ENCODE data around the gene SRSF7.

Gene SRSF7

DNA sequence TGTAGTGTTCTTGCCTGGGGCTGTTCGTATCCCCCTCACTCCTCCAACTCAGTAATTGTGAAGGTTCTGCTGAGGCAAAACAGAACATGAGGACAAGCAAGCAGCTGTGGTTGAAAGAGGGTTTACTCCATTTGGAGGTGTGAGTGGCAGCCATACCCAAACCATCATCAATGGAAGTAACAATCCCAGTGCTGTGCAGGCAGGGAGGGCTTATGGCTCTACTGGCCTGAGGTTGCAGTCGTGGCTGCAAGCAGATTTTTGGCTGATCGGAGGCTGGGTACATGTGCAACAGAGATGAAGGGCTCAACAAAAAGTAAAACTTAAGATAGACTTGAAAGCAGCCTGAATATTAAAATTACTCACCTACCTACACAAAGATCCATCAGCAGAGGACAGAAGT is 13.2 kb downstream of the SRSF7 start:
- TF ChIP-seq SIN3A (IDR thresholded peaks at IDR 0.05; ENCODE audit: borderline replicate concordance, insufficient read depth, low read length) (no peak), TAF1 (IDR thresholded peaks at IDR 0.05; ENCODE audit: borderline replicate concordance, insufficient read depth, low read length) (no peak), FOXP2 (optimal IDR thresholded peaks at IDR 0.05; ENCODE audit: borderline replicate concordance, extremely low read depth, extremely low read length, insufficient read depth) (no peak), POLR2AphosphoS5 (IDR thresholded peaks at IDR 0.05; ENCODE audit: low read depth, low read length) (no peak)
- TF ChIP-seq, protein P1, sequence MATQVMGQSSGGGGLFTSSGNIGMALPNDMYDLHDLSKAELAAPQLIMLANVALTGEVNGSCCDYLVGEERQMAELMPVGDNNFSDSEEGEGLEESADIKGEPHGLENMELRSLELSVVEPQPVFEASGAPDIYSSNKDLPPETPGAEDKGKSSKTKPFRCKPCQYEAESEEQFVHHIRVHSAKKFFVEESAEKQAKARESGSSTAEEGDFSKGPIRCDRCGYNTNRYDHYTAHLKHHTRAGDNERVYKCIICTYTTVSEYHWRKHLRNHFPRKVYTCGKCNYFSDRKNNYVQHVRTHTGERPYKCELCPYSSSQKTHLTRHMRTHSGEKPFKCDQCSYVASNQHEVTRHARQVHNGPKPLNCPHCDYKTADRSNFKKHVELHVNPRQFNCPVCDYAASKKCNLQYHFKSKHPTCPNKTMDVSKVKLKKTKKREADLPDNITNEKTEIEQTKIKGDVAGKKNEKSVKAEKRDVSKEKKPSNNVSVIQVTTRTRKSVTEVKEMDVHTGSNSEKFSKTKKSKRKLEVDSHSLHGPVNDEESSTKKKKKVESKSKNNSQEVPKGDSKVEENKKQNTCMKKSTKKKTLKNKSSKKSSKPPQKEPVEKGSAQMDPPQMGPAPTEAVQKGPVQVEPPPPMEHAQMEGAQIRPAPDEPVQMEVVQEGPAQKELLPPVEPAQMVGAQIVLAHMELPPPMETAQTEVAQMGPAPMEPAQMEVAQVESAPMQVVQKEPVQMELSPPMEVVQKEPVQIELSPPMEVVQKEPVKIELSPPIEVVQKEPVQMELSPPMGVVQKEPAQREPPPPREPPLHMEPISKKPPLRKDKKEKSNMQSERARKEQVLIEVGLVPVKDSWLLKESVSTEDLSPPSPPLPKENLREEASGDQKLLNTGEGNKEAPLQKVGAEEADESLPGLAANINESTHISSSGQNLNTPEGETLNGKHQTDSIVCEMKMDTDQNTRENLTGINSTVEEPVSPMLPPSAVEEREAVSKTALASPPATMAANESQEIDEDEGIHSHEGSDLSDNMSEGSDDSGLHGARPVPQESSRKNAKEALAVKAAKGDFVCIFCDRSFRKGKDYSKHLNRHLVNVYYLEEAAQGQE (IDR thresholded peaks at IDR 0.05; ENCODE audit: insufficient read depth in 1 of 2, low read depth in 2 of 2, low read length in 2 of 2), result no peak

DNA sequence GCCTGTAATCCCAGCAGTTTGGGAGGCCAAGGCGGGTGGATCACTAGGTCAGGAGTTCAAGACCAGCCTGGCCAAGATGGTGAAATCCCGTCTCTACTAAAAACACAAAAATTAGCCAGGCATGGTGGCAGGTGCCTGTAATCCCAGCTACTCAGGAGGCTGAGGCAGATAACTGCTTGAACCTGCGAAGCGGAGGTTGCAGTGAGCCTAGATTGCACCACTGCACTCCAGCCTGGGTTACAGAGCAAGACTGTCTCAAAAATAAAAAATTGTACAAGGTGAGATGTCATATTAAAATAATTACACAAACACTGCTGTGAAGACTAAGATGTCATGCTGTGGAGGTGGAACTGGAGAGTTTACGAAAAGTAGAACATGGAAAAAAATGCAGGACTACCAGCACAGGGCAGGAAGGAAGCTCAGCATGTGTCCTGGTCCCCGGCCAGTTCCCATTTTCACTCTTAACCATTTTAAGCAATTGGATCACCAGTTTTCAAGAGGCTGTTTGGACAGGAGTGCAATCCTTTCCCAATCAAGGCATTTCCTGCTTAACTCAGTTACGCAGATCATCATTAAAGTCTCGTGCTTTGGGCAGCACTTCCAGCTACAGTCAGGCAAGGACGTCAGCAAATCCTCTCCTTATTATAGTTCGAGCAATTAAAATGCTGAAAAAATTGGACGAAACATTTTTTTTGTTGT is 14.0 kb downstream of the SRSF7 start:
- peak; percentile 46 for TF ChIP-seq POLR2AphosphoS5 (IDR thresholded peaks at IDR 0.05; ENCODE audit: low read depth, low read length)
- 0 out of 2 replicates have a peak, but pooled peaks have one; percentile 34 for TF ChIP-seq SIN3A (IDR thresholded peaks at IDR 0.05; ENCODE audit: borderline replicate concordance, insufficient read depth, low read length)
- TF ChIP-seq FOXP2 (optimal IDR thresholded peaks at IDR 0.05; ENCODE audit: borderline replicate concordance, extremely low read depth, extremely low read length, insufficient read depth), result peak; percentile 24

DNA sequence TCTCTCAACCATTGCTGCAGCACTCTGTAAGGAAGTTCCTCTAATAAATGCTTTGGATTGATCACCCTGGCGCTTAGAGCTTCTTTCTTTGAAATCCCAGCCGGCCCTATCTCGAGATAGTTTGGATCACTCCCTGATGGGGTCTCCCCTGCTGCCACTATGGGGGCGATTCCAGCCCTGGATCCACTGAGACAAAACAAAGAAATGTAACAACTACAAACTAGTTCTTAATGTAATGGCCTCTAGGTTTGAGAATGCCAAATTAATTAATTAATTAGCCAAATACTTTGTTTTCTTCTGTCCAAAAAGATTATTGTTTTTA is 15.2 kb downstream of the SRSF7 start:
- TF ChIP-seq FOXP2 (optimal IDR thresholded peaks at IDR 0.05; ENCODE audit: borderline replicate concordance, extremely low read depth, extremely low read length, insufficient read depth), result no peak
- no peak for TF ChIP-seq SIN3A (IDR thresholded peaks at IDR 0.05; ENCODE audit: borderline replicate concordance, insufficient read depth, low read length)
- TF ChIP-seq, protein P1 (IDR thresholded peaks at IDR 0.05; ENCODE audit: insufficient read depth in 1 of 2, low read depth in 2 of 2, low read length in 2 of 2), result no peak
- no peak for TF ChIP-seq TAF1 (IDR thresholded peaks at IDR 0.05; ENCODE audit: borderline replicate concordance, insufficient read depth, low read length)
- no peak for TF ChIP-seq POLR2AphosphoS5 (IDR thresholded peaks at IDR 0.05; ENCODE audit: low read depth, low read length)

DNA sequence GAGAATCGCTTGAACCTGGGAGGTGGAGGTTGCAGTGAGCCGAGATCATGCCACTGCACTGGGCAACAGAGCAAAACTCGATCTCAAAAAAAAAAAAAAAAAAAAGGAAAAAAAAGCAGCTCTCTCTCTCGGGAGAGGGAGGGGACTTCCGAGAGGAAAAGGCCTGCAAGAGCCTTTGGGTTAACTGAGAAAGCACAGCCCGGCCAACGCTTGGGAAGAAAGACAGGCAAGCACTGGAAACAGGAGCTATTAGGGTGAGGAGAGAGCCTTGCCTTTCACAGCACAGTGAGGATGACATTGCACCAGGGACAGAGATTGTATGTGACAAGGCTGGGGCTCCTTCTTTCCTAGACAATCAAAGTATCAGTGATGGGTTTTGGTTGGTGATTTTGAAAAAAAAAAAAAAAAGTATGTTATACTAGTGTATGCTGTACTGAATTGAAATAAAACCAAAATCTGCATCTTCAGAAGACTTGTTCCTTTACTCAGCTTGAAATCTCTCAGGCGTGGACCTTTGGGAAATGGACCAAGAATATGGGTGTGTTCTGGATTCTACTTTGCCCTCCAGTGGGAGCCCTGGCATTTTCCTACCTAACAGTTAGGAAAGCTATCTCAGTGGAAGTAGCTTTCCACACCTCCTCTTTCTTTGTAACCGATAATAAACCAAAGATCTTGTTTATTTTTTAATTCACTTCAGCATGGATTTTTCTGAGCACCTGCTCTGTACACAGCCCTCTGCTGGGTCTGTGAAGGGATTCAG is 16.7 kb downstream of the SRSF7 start:
- TF ChIP-seq POLR2AphosphoS5 (IDR thresholded peaks at IDR 0.05; ENCODE audit: low read depth, low read length) (no peak), TAF1 (IDR thresholded peaks at IDR 0.05; ENCODE audit: borderline replicate concordance, insufficient read depth, low read length) (no peak), FOXP2 (optimal IDR thresholded peaks at IDR 0.05; ENCODE audit: borderline replicate concordance, extremely low read depth, extremely low read length, insufficient read depth) (no peak)
- TF ChIP-seq, protein P1 (IDR thresholded peaks at IDR 0.05; ENCODE audit: insufficient read depth in 1 of 2, low read depth in 2 of 2, low read length in 2 of 2), result no peak

DNA sequence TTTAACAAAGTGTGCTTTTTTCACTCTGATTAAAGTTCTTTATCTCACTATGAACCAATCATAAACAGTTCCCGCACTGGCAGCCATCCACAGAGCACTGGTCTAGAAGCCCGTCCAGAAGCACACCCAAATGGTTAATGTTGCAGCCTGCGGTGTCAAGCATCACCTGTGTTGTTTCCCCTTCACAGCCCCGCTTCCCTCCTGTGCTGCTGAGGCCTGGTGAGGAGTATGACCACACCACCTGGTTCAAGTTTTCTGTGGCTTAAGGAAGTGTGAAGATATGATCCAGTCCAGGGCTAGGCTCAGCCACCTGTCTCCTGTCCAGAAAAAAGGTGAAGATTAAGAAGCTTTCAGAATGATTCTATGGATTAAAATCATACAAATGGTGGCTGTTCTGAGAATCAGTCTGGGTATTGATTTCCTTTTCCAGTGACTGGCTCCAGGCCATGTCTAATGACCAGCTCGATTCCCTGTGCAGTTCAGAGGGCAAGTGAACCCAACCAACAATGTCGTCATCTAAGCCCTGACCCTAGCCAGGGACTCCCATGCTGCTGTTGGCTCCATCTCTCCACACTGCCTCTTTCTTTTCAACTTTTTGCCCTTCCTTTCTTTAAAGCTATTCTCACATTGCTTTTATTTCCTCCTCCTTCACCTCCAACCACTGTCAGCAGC is 17.7 kb downstream of the SRSF7 start:
- TF ChIP-seq, protein P1 (IDR thresholded peaks at IDR 0.05; ENCODE audit: insufficient read depth in 1 of 2, low read depth in 2 of 2, low read length in 2 of 2), result no peak
- TF ChIP-seq SIN3A (IDR thresholded peaks at IDR 0.05; ENCODE audit: borderline replicate concordance, insufficient read depth, low read length), result no peak
- no peak for TF ChIP-seq POLR2AphosphoS5 (IDR thresholded peaks at IDR 0.05; ENCODE audit: low read depth, low read length)
- TF ChIP-seq FOXP2 (optimal IDR thresholded peaks at IDR 0.05; ENCODE audit: borderline replicate concordance, extremely low read depth, extremely low read length, insufficient read depth), result no peak
- TF ChIP-seq TAF1 (IDR thresholded peaks at IDR 0.05; ENCODE audit: borderline replicate concordance, insufficient read depth, low read length), result no peak
